Heart right ventricle (tissue), 16 donors: Measurements from ENCODE around the gene DNAH6. TPM values are rescaled to one million over a fixed set of nuclear protein-coding genes. Genes with fewer than 3 reads are reported as not detected.
"Not testable (repeated sequence)": the region's sequence is repeated elsewhere in the genome, so short reads cannot be mapped to it uniquely, and the experiment has no call there.

Source experiments
- ATAC-seq, 8 donors: fragments of 200-7000 bp; cut with Tn5 transposase; one replicate each; pipeline ENCODE4 v1.9.1; 2020; ENCODE audit warnings: mild to moderate bottlenecking in 8 of 8, moderate library complexity in 8 of 8, moderate number of reproducible peaks in 1 of 8
- DNase-seq, 2 donors: peaks; one replicate each; pipeline ENCODE4 v3.0.0-alpha.2; 2020
- H3K27ac ChIP-seq, 10 donors: fragments of 200-600 bp; sonication (generic) in 2 of 10; one replicate each; pipeline versions ENCODE4 v1.5.0 to v1.8.0; 2020 to 2022; ENCODE audit warnings: mild to moderate bottlenecking in 3 of 10
- H3K27me3 ChIP-seq, 7 donors: fragments of 200-600 bp; one replicate each; pipeline ENCODE4 v1.8.0; 2021 to 2022; ENCODE audit warnings: mild to moderate bottlenecking in 2 of 7
- H3K36me3 ChIP-seq, 9 donors: fragments of 200-600 bp; sonication (generic) in 1 of 9; one replicate each; pipeline versions ENCODE4 v1.5.0 to v1.8.0; 2020 to 2022; ENCODE audit warnings: mild to moderate bottlenecking in 2 of 9
- H3K4me1 ChIP-seq, 9 donors: fragments of 200-600 bp; sonication (generic) in 1 of 9; one replicate each; pipeline versions ENCODE4 v1.5.0 to v1.8.0; 2020 to 2022; ENCODE audit warnings: mild to moderate bottlenecking in 4 of 9
- H3K4me3 ChIP-seq, 10 donors: fragments of 200-600 bp; sonication (generic) in 2 of 10; one replicate each; pipeline versions ENCODE4 v1.5.0 to v1.8.0; 2020 to 2022; ENCODE audit warnings: mild to moderate bottlenecking in 7 of 10, moderate library complexity in 2 of 10
- H3K9me3 ChIP-seq, 11 donors: fragments of 200-600 bp in 10 of 11; sonication (generic) in 2 of 11; one replicate each; pipeline versions ENCODE4 v1.5.0 to v1.8.0; 2013 to 2022; ENCODE audit warnings: mild to moderate bottlenecking in 2 of 11, control low read depth in 1 of 11, moderate library complexity in 1 of 11
- WGBS, 2 donors: extraction: QIAGEN DNeasy Blood & Tissue Kit; methylation state at CpG; one replicate each; pipeline ENCODE4 v1.1.7; 2013; ENCODE audit warnings: inconsistent platforms in 1 of 2; 5-methylcytosine and 5-hydroxymethylcytosine counted together
- intact Hi-C, 10 donors: fragments of 100-400 bp; cut with DNase I; formaldehyde crosslinking; loops; one replicate each; pipeline versions ENCODE4 v1.11.1 to v1.14.2; 2022
- polyA plus RNA-seq, 2 donors: library from polyadenylated mRNA; stranded (reverse); fragments of 200-250 nt; gene quantifications; one replicate each; pipeline ENCODE4 v1.2.3, GENCODE V29; 2013
- total RNA-seq, 10 donors: library from RNA; stranded (reverse); fragmentation: NEBNext Ultra II Directional in 3 of 10; extraction: Animal tissue kit (Norgen Biotek cat#: 25700) in 3 of 10; gene quantifications; one replicate each; pipeline versions ENCODE4 v1.2.1 to v1.2.4, GENCODE V29; 2021 to 2023
- TF ChIP-seq, protein P1 (sequence below), 9 donors: fragments of 200-600 bp; sonication (generic) in 2 of 9; IDR thresholded peaks; one replicate each; pipeline versions ENCODE4 v1.5.0 to v1.8.0; 2021 to 2022; ENCODE audit warnings: antibody characterized with exemption in 9 of 9, mild to moderate bottlenecking in 5 of 9, moderate library complexity in 1 of 9
- donor health status: Arrhythmogenic right ventricular cardiomyopathy.
- donor health status: ischemic (EF 13 %, LVEDD 7.1; RV severe dilation, severe dysfunction).
- donor health status: healthy with polysubstance abuse.
- donor health status: DM: no; HTN: yes; CAD: no.
- donor health status: DM: no; HTN: no; CAD: no.
- donor health status: ischemic (EF 25% LVEDD 6.9; RV normal size, moderate dysfunction).
- donor health status: ischemic (EF 25% LVEDD 5.7; RV mildly dilated, moderate dysfunction).
- donor health status: healthy.
- donor health status: DM: yes; HTN: yes; CAD: no.
- donor health status: Ischemic cardiomyopathy.
- donor health status: ischemic (EF 35%, LVEDD 5.7; RV mildly dilated, moderate dysfunction).
- donor health status: nonischemic (EF 11% LVEDD 7.7; RV severe dilation, severe dysfunction).
- donor health status: DM: yes; HTN: yes; CAD: no.
- donor health status: PGD.
- donor health status: ischemic (EF 29% LVEDD 5.4; RV normal size, mild dysfunction).
- donor health status: nonischemic (EF 23%, LVEDD 6.1; RV moderate dilation, normal function).

Gene DNAH6
- total and polyA plus RNA-seq, 12 donors: 0.03 to 0.49 (median 0.23) TPM; not detected in 1

DNA sequence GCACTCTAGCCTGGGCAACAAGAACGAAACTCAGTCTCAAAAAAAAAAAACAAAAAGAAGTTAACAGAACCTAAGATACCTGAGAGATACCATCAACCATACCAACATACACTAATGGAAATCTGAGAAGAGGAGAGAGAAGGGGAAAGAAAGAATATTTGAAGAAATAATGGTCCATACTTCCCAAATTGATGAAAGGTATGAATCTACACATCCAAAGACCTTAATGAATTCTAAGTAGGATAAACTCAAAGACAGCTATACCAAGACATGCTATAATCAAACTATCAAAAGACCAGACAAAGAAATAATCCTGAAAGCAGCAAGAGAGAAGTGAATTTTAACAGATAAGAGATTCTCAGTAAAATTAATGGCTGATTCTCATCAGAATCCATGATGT is 255.0 kb downstream of the DNAH6 start:
- intact Hi-C loops: no loop called here
- H3K36me3 ChIP-seq: no peaks in the 10 kb centered on the region
- H3K9me3 ChIP-seq: peaks cover 0 to 66% (median 33%) of the 10 kb centered on the region in 11 donors
- H3K4me3 ChIP-seq: no peak overlapping the region
- DNase-seq: no peak
- ATAC-seq: no peak
- H3K4me1 ChIP-seq: no peaks in the 10 kb centered on the region
- H3K27ac ChIP-seq: no peak overlapping the region
- no peaks in the 10 kb centered on the region for H3K27me3 ChIP-seq
- WGBS, 2 donors: 79 to 83% methylated on average over 1 of the region's 1 CpG
- TF ChIP-seq, protein P1, sequence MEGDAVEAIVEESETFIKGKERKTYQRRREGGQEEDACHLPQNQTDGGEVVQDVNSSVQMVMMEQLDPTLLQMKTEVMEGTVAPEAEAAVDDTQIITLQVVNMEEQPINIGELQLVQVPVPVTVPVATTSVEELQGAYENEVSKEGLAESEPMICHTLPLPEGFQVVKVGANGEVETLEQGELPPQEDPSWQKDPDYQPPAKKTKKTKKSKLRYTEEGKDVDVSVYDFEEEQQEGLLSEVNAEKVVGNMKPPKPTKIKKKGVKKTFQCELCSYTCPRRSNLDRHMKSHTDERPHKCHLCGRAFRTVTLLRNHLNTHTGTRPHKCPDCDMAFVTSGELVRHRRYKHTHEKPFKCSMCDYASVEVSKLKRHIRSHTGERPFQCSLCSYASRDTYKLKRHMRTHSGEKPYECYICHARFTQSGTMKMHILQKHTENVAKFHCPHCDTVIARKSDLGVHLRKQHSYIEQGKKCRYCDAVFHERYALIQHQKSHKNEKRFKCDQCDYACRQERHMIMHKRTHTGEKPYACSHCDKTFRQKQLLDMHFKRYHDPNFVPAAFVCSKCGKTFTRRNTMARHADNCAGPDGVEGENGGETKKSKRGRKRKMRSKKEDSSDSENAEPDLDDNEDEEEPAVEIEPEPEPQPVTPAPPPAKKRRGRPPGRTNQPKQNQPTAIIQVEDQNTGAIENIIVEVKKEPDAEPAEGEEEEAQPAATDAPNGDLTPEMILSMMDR (IDR thresholded peaks at IDR 0.05): no peak

DNA sequence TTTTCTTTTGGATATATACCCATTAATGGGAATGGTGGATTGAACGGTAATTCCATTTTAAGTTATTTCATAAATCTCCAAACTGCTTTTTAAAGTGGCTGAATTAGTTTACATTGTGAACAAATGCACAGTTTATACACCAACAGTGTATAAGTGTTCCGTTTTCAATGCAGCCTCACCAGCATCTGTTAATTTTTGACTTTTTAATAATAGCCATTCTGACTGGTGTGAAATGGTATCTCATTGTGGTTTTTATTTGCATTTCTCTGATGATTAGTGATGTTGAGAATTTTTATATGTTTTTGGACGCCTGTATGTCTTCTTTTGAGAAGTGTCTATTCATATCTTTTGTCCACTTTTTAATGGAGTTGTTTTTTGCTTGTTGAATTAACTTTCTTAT is 257.3 kb downstream of the DNAH6 start:
- peaks cover 0 to 71% (median 33%) of the 10 kb centered on the region in 11 donors for H3K9me3 ChIP-seq
- H3K27ac ChIP-seq, H3K27me3 ChIP-seq, ATAC-seq, H3K36me3 ChIP-seq, DNase-seq, H3K4me3 ChIP-seq, intact Hi-C loops, H3K4me1 ChIP-seq: not testable (repeated sequence)
- 62 to 64% methylated on average over 3 of the region's 3 CpGs for WGBS, 2 donors

DNA sequence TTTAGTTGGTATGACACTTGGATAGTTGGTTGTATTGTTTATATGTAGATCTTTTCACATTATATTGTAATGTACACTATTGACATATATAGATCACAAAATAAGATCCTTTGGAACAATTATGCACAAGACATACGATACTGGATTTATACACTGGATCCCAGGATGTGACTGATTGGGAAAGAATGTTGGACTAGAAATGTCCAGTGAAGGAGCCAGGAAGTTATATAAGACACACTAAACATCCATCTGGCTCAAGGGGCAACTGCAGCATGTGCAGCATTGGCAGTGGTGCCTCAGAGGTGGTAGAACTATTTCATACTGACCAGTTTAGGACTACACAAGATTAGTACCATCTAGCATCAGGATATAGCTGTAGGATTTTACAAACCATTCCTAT is 259.7 kb downstream of the DNAH6 start:
- intact Hi-C loops: no loop called here
- no peaks in the 10 kb centered on the region for H3K36me3 ChIP-seq
- TF ChIP-seq, protein P1 (IDR thresholded peaks at IDR 0.05): no peak
- 78 to 83% methylated on average over 1 of the region's 1 CpG for WGBS, 2 donors
- no peaks in the 10 kb centered on the region for H3K27me3 ChIP-seq
- ATAC-seq (no peak), DNase-seq (no peak)
- no peak overlapping the region for H3K4me3 ChIP-seq
- peaks cover 0 to 58% (median 27%) of the 10 kb centered on the region in 11 donors for H3K9me3 ChIP-seq
- H3K27ac ChIP-seq: no peak overlapping the region
- H3K4me1 ChIP-seq: no peaks in the 10 kb centered on the region

DNA sequence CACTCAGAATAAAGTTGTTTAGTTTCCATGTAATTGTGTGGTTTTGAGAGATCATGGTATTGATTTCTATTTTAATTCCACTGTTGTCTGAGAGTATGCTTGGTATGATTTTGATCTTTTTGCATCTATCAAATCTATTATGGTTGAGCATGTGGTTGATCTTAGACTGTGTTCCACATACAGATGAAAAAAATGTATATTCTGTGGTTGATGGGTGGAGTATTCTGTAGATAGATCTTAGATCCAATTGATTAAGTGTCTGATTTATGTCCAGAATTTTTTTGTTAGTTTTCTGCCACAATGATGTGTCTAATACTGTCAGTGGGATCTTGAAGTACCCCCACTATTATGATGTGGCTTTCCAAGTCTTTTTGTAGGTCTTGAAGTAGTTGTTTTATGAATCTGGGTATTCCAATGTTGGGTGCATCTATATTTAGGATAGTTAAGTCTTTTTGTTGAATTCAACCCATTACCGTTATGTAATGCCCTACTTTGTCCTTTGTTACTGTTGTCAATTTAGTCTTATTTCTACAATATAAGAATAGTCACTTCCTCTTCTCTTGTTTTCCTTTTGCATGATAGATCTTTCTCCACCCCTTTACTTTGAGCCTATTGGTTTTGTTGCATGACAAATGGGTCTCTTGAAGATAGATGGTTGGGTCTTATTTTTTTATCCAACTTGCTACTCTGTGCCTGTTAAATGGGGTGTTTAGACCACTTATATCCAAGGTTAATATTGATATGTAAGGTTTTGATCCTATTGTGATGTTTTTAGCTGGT is 262.8 kb downstream of the DNAH6 start:
- no peak for ATAC-seq
- Histone ChIP-seq H3K36me3 (no peaks in the 10 kb centered on the region), H3K27me3 (no peaks in the 10 kb centered on the region), H3K4me1 (peaks cover 0 to 13% (median 0%) of the 10 kb centered on the region in 9 donors), H3K27ac (no peak overlapping the region), H3K4me3 (no peak overlapping the region), H3K9me3 (peaks cover 0 to 27% (median 14%) of the 10 kb centered on the region in 11 donors)
- TF ChIP-seq, protein P1 (IDR thresholded peaks at IDR 0.05): no peak
- DNase-seq: no peak
- WGBS, 2 donors: 89 to 91% methylated on average over 1 of the region's 1 CpG
- intact Hi-C loops: no loop called here

DNA sequence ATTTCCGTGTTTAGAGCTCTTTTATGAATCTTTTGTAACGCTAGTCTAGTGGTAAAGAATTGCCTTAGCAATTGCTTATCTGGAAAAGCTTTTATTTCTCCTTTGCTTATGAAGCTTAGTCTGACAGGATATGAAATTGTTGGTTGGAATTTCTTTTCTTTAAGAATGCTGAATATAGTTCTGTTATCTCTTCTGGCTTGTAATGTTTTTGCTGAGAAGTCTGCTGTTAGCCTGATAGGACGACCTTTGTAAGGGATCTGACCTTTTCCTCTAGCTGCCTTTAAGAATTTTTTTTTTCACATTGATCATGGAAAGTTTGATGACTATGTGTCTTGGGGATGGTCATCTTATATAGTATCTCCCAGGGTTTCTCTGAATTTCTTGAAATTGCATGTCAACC is 263.5 kb downstream of the DNAH6 start:
- TF ChIP-seq, protein P1 (IDR thresholded peaks at IDR 0.05): no peak
- no peak overlapping the region for H3K4me3 ChIP-seq
- H3K9me3 ChIP-seq: peaks cover 0 to 20% (median 8%) of the 10 kb centered on the region in 11 donors
- DNase-seq: no peak
- no peak for ATAC-seq
- peaks cover 0 to 13% (median 0%) of the 10 kb centered on the region in 9 donors for H3K4me1 ChIP-seq
- no peak overlapping the region for H3K27ac ChIP-seq
- H3K36me3 ChIP-seq: no peaks in the 10 kb centered on the region
- intact Hi-C loops: no loop called here
- 57 to 59% methylated on average over 3 of the region's 3 CpGs for WGBS, 2 donors
- H3K27me3 ChIP-seq: no peaks in the 10 kb centered on the region
